Measurements from ENCODE around the gene ARHGEF17. TPM values are rescaled to one million over a fixed set of nuclear protein-coding genes. Genes with fewer than 3 reads are reported as not detected.

The ARHGEF17 gene
- total RNA-seq, 4 donors from 2014 or later, result 82.8 to 196 (median 122) TPM

- peaks cover 17 to 28% (median 26%) of the 10 kb centered on the region in 4 donors for H3K4me1 ChIP-seq
- no peaks in the 10 kb centered on the region for H3K9me3 ChIP-seq
- DNase-seq (ENCODE audit: extremely low spot score), result no peak
- intact Hi-C loops (cut with DNase I), result no loop called here
- peak overlapping the region; percentile 21 to 57 (median 44) for H3K27ac ChIP-seq (replicated peaks in 1 of 4)
- peaks cover 4 to 19% (median 17%) of the 10 kb centered on the region in 4 donors for H3K36me3 ChIP-seq
- TF ChIP-seq POLR2A (IDR thresholded peaks at IDR 0.05; ENCODE audit: low read depth) (no peak), EP300 (IDR thresholded peaks at IDR 0.05) (no peak), POLR2AphosphoS5 (IDR thresholded peaks at IDR 0.05) (peak in 1 of 2 donors; percentile 20), CTCF (IDR thresholded peaks at IDR 0.05) (peak in 1 of 3 experiments; percentile 11)
- no peaks in the 10 kb centered on the region for H3K27me3 ChIP-seq
- H3K4me3 ChIP-seq, result no peak overlapping the region
- 27% methylated on average over 2 of the region's 6 CpGs for WGBS
These were observed 64.4 kb downstream of the ARHGEF17 start for GRCh38 chr11:73372375-73372993.

GRCh38 chr11:73374151-73374550 is 66.1 kb downstream of the ARHGEF17 start:
- no peak overlapping the region for H3K4me3 ChIP-seq
- no peaks in the 10 kb centered on the region for H3K27me3 ChIP-seq
- intact Hi-C loops (cut with DNase I), result no loop called here
- no peaks in the 10 kb centered on the region for H3K9me3 ChIP-seq
- 94% methylated on average over 4 of the region's 4 CpGs for WGBS
- DNase-seq (ENCODE audit: extremely low spot score), result no peak
- peaks cover 0 to 3% (median under 1%) of the 10 kb centered on the region in 4 donors for H3K36me3 ChIP-seq
- TF ChIP-seq POLR2A (IDR thresholded peaks at IDR 0.05; ENCODE audit: low read depth) (no peak), CTCF (IDR thresholded peaks at IDR 0.05) (no peak), EP300 (IDR thresholded peaks at IDR 0.05) (no peak), POLR2AphosphoS5 (IDR thresholded peaks at IDR 0.05) (no peak)
- no peak overlapping the region for H3K27ac ChIP-seq (replicated peaks in 1 of 4)
- H3K4me1 ChIP-seq, result peaks cover 17 to 32% (median 29%) of the 10 kb centered on the region in 4 donors

GRCh38 chr11:73375830-73376159 is 67.7 kb downstream of the ARHGEF17 start:
- Histone ChIP-seq H3K27ac (replicated peaks in 1 of 4) (peak overlapping the region; percentile 82 to 90 (median 86)), H3K4me3 (peak overlapping the region; percentile 65 to 81 (median 76))
- DNase-seq (ENCODE audit: extremely low spot score), result no peak

GRCh38 chr11:73376160-73376802 is 68.2 kb downstream of the ARHGEF17 start, which contains the start of gene RELT:
TSS of gene RELT (plus strand) at chr11:73376399. CDS start at chr11:73389137, 12,738 bp downstream.
- H3K27ac ChIP-seq (replicated peaks in 1 of 4), result peak within 1 kb of the TSS; percentile 82 to 90 (median 86)
- no peaks in the 10 kb centered on the region for H3K9me3 ChIP-seq
- peaks cover 26 to 37% (median 29%) of the 10 kb centered on the region in 4 donors for H3K4me1 ChIP-seq
- peak; percentile 91 for TF ChIP-seq POLR2A (IDR thresholded peaks at IDR 0.05; ENCODE audit: low read depth)
- TF ChIP-seq EP300 (IDR thresholded peaks at IDR 0.05), result no peak
- peak; percentile 90 to 97 (median 97) for TF ChIP-seq CTCF (IDR thresholded peaks at IDR 0.05)
- TF ChIP-seq POLR2AphosphoS5 (IDR thresholded peaks at IDR 0.05), result peak; percentile 76 to 87
- no peaks in the 10 kb centered on the region for H3K27me3 ChIP-seq
- DNase-seq (ENCODE audit: extremely low spot score), result peak; percentile 96
- WGBS, result 0% methylated on average over 4 of the region's 96 CpGs
- intact Hi-C loops (cut with DNase I), result no loop called here
- no peaks in the 10 kb centered on the region for H3K36me3 ChIP-seq
- H3K4me3 ChIP-seq, result peak within 1 kb of the TSS; percentile 65 to 81 (median 76)

More at GRCh38 chr11:73375830-73376159, 67.7 kb downstream of the ARHGEF17 start:
- Histone ChIP-seq H3K36me3 (no peaks in the 10 kb centered on the region), H3K9me3 (no peaks in the 10 kb centered on the region), H3K27me3 (no peaks in the 10 kb centered on the region), H3K4me1 (peaks cover 26 to 37% (median 29%) of the 10 kb centered on the region in 4 donors)
- TF ChIP-seq EP300 (IDR thresholded peaks at IDR 0.05), result no peak
- no peak for TF ChIP-seq POLR2A (IDR thresholded peaks at IDR 0.05; ENCODE audit: low read depth)
- TF ChIP-seq POLR2AphosphoS5 (IDR thresholded peaks at IDR 0.05), result no peak
- no peak for TF ChIP-seq CTCF (IDR thresholded peaks at IDR 0.05)
- 72% methylated on average over 4 of the region's 6 CpGs for WGBS
- intact Hi-C loops (cut with DNase I), result no loop called here

All from esophagus muscularis mucosa (tissue), 4 donors.